Endothelial cell of umbilical vein (primary cell): ENCODE results near the gene PTPRT. TPM values are rescaled to one million over a fixed set of nuclear protein-coding genes. Genes with fewer than 3 reads are reported as not detected.

ENCODE experiments used
- BruUV-seq: library from RNA; stranded (reverse); fragments of 400-500 nt; replicated peaks from 2 replicates; lab custom pipeline; 2021; lab: Mats Ljungman, UMichigan
- CTCF ChIA-PET: fragments of 300-600, 350-600 bp; sonication (Branson Sonifier 250); formaldehyde crosslinking; loops from one replicate; lab custom pipeline; 2021; ENCODE audit warnings: antibody characterized with exemption, inconsistent platforms; lab: Charles Lee
- POLR2A ChIA-PET: fragments of 300-600, 350-600 bp; sonication (Branson Sonifier 250); formaldehyde crosslinking; loops from one replicate; lab custom pipeline; 2021; ENCODE audit warnings: antibody characterized with exemption, inconsistent platforms; lab: Charles Lee
- DNase-seq: peaks from one replicate; pipeline ENCODE4 v3.0.0-alpha.2; 2011; ENCODE audit warnings: low read depth, low spot score
- FAIRE-seq: peaks from 2 replicates; lab custom pipeline; 2011; peaks lifted over from hg19 to GRCh38; lab: Jason Lieb, UNC
- H2AFZ ChIP-seq: 2 replicates; pipeline ENCODE4 v1.6.0; 2012; ENCODE audit warnings: low read depth, low read length, control low read depth, inconsistent platforms
- H3K27ac ChIP-seq: 2 replicates; pipeline ENCODE4 v1.5.1; 2011; ENCODE audit warnings: low read depth, mild to moderate bottlenecking, control low read depth, low read length, moderate library complexity; ENCODE audit not compliant: insufficient read depth
- H3K27me3 ChIP-seq, 2 experiments: 2 replicates each; pipeline versions ENCODE4 v1.6.0 to v1.6.1; 2011; ENCODE audit warnings: low read length in 2 of 2, mixed read lengths in 1 of 2; ENCODE audit not compliant: control insufficient read depth in 2 of 2, insufficient read depth in 2 of 2
- H3K36me3 ChIP-seq, 2 experiments: 2 replicates in 1 of 2; 3 replicates in 1 of 2; pipeline ENCODE4 v1.5.1; 2011; ENCODE audit warnings: low read length in 2 of 2, mild to moderate bottlenecking in 1 of 2, moderate library complexity in 1 of 2; ENCODE audit not compliant: control insufficient read depth in 2 of 2, insufficient read depth in 2 of 2; ENCODE audit errors: extremely low read depth in 1 of 2
- H3K4me1 ChIP-seq: 3 replicates; pipeline ENCODE4 v1.5.1; 2011; ENCODE audit warnings: mild to moderate bottlenecking, low read length; ENCODE audit not compliant: control insufficient read depth, insufficient read depth; ENCODE audit errors: extremely low read depth
- H3K4me2 ChIP-seq: 2 replicates; pipeline ENCODE4 v1.6.1; 2011; ENCODE audit warnings: low read length, control low read depth, mixed read lengths; ENCODE audit not compliant: insufficient read depth
- H3K4me3 ChIP-seq, 3 experiments: fragments of 200-600 bp in 1 of 3; sonication (generic), shearing (Covaris generic) in 1 of 3; replicated peaks in 1 of 3; 2 replicates each; pipeline ENCODE4 v1.5.1; 2011 to 2016; ENCODE audit warnings: control low read depth in 3 of 3, low read length in 3 of 3, mild to moderate bottlenecking in 2 of 3, inconsistent platforms in 1 of 3, low read depth in 1 of 3, moderate library complexity in 1 of 3; ENCODE audit not compliant: insufficient read depth in 1 of 3
- H3K79me2 ChIP-seq: 2 replicates; pipeline ENCODE4 v1.6.0; 2012; ENCODE audit warnings: low read length, inconsistent platforms; ENCODE audit not compliant: control insufficient read depth, insufficient read depth
- H3K9ac ChIP-seq: replicated peaks from 2 replicates; pipeline ENCODE3; 2011; ENCODE audit warnings: low read length, control low read depth; ENCODE audit not compliant: insufficient read depth; ENCODE audit errors: extremely low read depth
- H3K9me1 ChIP-seq: replicated peaks from 3 replicates; pipeline ENCODE4 v1.6.0; 2011; ENCODE audit warnings: mild to moderate bottlenecking, low read length; ENCODE audit not compliant: control insufficient read depth, insufficient read depth; ENCODE audit errors: extremely low read depth
- H3K9me3 ChIP-seq: replicated peaks from 2 replicates; pipeline ENCODE4 v1.5.1; 2012; ENCODE audit warnings: low read length, inconsistent platforms; ENCODE audit not compliant: control insufficient read depth, insufficient read depth
- H4K20me1 ChIP-seq: replicated peaks from 2 replicates; pipeline ENCODE3; 2011; ENCODE audit warnings: mild to moderate bottlenecking, low read length; ENCODE audit not compliant: control insufficient read depth, insufficient read depth; ENCODE audit errors: extremely low read depth
- EZH2 ChIP-seq: IDR thresholded peaks from 2 replicates; pipeline ENCODE4 v1.6.1; 2012; ENCODE audit warnings: borderline replicate concordance, low read depth, mild to moderate bottlenecking, moderate library complexity, low read length, inconsistent platforms; ENCODE audit not compliant: severe bottlenecking
- FOS ChIP-seq: IDR thresholded peaks from 2 replicates; pipeline ENCODE4 v1.6.1; 2011; ENCODE audit warnings: mild to moderate bottlenecking, low read length, moderate library complexity, borderline replicate concordance; ENCODE audit not compliant: insufficient read depth
- GATA2 ChIP-seq: IDR thresholded peaks from 2 replicates; pipeline ENCODE4 v1.7.0; 2011; ENCODE audit warnings: low read depth, mild to moderate bottlenecking, moderate library complexity, mixed read lengths, low read length; ENCODE audit not compliant: insufficient read length, insufficient read depth
- JUN ChIP-seq: IDR thresholded peaks from 2 replicates; pipeline ENCODE4 v1.6.1; 2011; ENCODE audit warnings: borderline replicate concordance, low read depth; ENCODE audit not compliant: insufficient read length, insufficient read depth
- MYC ChIP-seq: IDR thresholded peaks from one replicate; pipeline ENCODE4 v1.6.1; 2011; ENCODE audit warnings: mild to moderate bottlenecking, low read depth, low read length
- POLR2A ChIP-seq: IDR thresholded peaks from 2 replicates; pipeline ENCODE4 v1.6.1; 2012; ENCODE audit warnings: low read depth, mild to moderate bottlenecking, control low read depth, low read length
- POLR2AphosphoS5 ChIP-seq: IDR thresholded peaks from 2 replicates; pipeline ENCODE4 v1.6.1; 2012; ENCODE audit warnings: low read depth, mild to moderate bottlenecking, control low read depth, low read length, moderate library complexity; ENCODE audit not compliant: insufficient read depth
- dilution Hi-C: fragments of 300-500 bp; cut with MboI; formaldehyde crosslinking; loops from one replicate; pipeline ENCODE4 v1.15.0; 2019; ENCODE audit warnings: low sequenced_read_pairs; ENCODE audit not compliant: extremely low pct_ligation_motif_present
- intact Hi-C: fragments of 100-400 bp; cut with micrococcal nuclease; formaldehyde crosslinking; loops from one replicate; pipeline ENCODE4 v1.10.0; 2022
- polyA plus RNA-seq, 4 experiments: library from polyadenylated mRNA; depleted of rRNA in 3 of 4; stranded (reverse) in 3 of 4; unstranded in 1 of 4; fragments of >200 nt; gene quantifications; 2 replicates each; pipeline versions ENCODE4 v1.2.1 to v1.2.3, GENCODE V29; 2011 to 2012; ENCODE audit warnings: missing spikeins in 1 of 4
- total RNA-seq: library from RNA; stranded (reverse); gene quantifications from 2 replicates; pipeline ENCODE4 v1.2.3, GENCODE V29; 2021
- TF ChIP-seq, protein P1 (sequence below): IDR thresholded peaks from 2 replicates; pipeline ENCODE4 v1.6.1; 2011; ENCODE audit not compliant: insufficient read depth, insufficient read length
- TF ChIP-seq, protein P2 (sequence below), 2 donors: IDR thresholded peaks; 1 replicate in 1 of 2; 2 replicates in 1 of 2; pipeline ENCODE4 v1.5.1; 2011; ENCODE audit warnings: low read length in 2 of 2, mild to moderate bottlenecking in 2 of 2, moderate library complexity in 2 of 2, control low read depth in 1 of 2, inconsistent platforms in 1 of 2, low read depth in 1 of 2; ENCODE audit not compliant: insufficient read depth in 1 of 2; ENCODE audit errors: extremely low read depth in 1 of 2

PTPRT gene
- total and polyA plus RNA-seq, 2 donors (not counting 3 experiments of a cell fraction or from before 2014, with no cell fraction given): not detected

DNA sequence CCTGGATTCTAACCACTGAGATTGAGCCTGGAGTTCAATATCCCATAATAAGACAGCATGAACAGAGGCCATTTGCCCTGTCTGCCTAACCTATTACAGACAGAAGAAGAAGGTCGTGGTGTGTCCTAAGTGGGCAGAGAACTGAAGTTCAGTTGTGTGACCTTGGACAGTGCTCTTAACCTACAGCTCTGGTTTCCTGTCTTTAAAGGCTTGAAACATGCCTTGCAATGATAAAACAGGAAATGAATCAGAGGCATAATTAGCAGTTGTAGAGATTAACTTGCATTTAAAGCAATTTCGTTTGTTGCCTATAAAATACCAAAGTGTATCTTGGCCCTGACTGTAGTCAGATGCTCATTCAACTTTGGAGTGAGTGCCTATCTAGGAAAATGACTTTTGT lies 1064.3 kb downstream of the PTPRT start:
- Histone ChIP-seq H4K20me1 (no peaks in the 10 kb centered on the region), H3K9ac (no peak overlapping the region), H2AFZ (no peak overlapping the region), H3K4me2 (no peak overlapping the region), H3K27ac (no peak overlapping the region), H3K9me3 (peaks cover 7% of the 10 kb centered on the region), H3K27me3 (no peaks in the 10 kb centered on the region), H3K79me2 (no peaks in the 10 kb centered on the region), H3K9me1 (no peaks in the 10 kb centered on the region), H3K4me1 (no peaks in the 10 kb centered on the region), H3K36me3 (no peaks in the 10 kb centered on the region), H3K4me3 (no peak overlapping the region)
- ChIA-PET POLR2A (no interaction called here), CTCF (no interaction called here)
- FAIRE-seq (no peak), DNase-seq (no peak)
- TF ChIP-seq FOS (no peak), EZH2 (no peak), MYC (no peak), GATA2 (no peak), POLR2AphosphoS5 (no peak), POLR2A (no peak), JUN (no peak)
- TF ChIP-seq, protein P1, sequence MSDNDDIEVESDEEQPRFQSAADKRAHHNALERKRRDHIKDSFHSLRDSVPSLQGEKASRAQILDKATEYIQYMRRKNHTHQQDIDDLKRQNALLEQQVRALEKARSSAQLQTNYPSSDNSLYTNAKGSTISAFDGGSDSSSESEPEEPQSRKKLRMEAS: no peak
- TF ChIP-seq, protein P2, sequence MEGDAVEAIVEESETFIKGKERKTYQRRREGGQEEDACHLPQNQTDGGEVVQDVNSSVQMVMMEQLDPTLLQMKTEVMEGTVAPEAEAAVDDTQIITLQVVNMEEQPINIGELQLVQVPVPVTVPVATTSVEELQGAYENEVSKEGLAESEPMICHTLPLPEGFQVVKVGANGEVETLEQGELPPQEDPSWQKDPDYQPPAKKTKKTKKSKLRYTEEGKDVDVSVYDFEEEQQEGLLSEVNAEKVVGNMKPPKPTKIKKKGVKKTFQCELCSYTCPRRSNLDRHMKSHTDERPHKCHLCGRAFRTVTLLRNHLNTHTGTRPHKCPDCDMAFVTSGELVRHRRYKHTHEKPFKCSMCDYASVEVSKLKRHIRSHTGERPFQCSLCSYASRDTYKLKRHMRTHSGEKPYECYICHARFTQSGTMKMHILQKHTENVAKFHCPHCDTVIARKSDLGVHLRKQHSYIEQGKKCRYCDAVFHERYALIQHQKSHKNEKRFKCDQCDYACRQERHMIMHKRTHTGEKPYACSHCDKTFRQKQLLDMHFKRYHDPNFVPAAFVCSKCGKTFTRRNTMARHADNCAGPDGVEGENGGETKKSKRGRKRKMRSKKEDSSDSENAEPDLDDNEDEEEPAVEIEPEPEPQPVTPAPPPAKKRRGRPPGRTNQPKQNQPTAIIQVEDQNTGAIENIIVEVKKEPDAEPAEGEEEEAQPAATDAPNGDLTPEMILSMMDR (IDR thresholded peaks at IDR 0.05; ENCODE audit: extremely low read depth in 1 of 2, insufficient read depth in 1 of 2, low read depth in 1 of 2, low read length in 2 of 2): no peak
- intact Hi-C loops: no loop called here
- BruUV-seq: no TSS peak
- dilution Hi-C loops: no loop called here
